GM12878 (cell line): ENCODE data around the gene PDIA5.

ENCODE experiments used
- JUNB ChIP-seq: IDR thresholded peaks from 2 replicates; pipeline ENCODE4 v1.6.1; 2016; ENCODE audit warnings: antibody characterized with exemption, mild to moderate bottlenecking
- NR2F1 ChIP-seq: fragments of 450-650 bp; conservative IDR thresholded peaks from 2 replicates; pipeline ENCODE4 v1.6.1; 2017; ENCODE audit warnings: mild to moderate bottlenecking
- TCF12 ChIP-seq: IDR thresholded peaks from 2 replicates; pipeline ENCODE4 v1.6.1; 2011; ENCODE audit warnings: low read depth, mild to moderate bottlenecking, low read length
- TF ChIP-seq, protein P1 (sequence below), 3 experiments: IDR thresholded peaks in 2 of 3; conservative IDR thresholded peaks in 1 of 3; 2 replicates each; pipeline ENCODE4 v1.5.1; 2011; ENCODE audit warnings: low read depth in 3 of 3, low read length in 3 of 3, mild to moderate bottlenecking in 3 of 3, control low read depth in 2 of 3, moderate library complexity in 2 of 3, inconsistent platforms in 1 of 3, mixed read lengths in 1 of 3; ENCODE audit not compliant: control insufficient read depth in 2 of 3, insufficient read depth in 1 of 3; ENCODE audit errors: extremely low read depth in 1 of 3

- TF ChIP-seq, protein P1, sequence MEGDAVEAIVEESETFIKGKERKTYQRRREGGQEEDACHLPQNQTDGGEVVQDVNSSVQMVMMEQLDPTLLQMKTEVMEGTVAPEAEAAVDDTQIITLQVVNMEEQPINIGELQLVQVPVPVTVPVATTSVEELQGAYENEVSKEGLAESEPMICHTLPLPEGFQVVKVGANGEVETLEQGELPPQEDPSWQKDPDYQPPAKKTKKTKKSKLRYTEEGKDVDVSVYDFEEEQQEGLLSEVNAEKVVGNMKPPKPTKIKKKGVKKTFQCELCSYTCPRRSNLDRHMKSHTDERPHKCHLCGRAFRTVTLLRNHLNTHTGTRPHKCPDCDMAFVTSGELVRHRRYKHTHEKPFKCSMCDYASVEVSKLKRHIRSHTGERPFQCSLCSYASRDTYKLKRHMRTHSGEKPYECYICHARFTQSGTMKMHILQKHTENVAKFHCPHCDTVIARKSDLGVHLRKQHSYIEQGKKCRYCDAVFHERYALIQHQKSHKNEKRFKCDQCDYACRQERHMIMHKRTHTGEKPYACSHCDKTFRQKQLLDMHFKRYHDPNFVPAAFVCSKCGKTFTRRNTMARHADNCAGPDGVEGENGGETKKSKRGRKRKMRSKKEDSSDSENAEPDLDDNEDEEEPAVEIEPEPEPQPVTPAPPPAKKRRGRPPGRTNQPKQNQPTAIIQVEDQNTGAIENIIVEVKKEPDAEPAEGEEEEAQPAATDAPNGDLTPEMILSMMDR (IDR thresholded peaks at IDR 0.05 in 2 of 3, conservative IDR thresholded peaks at IDR 0.05 in 1 of 3; ENCODE audit: control insufficient read depth in 2 of 3, extremely low read depth in 1 of 3, insufficient read depth in 1 of 3, low read depth in 3 of 3, low read length in 3 of 3) = no peak
- TF ChIP-seq TCF12 (no peak), NR2F1 (no peak), JUNB (no peak)
Measured at GRCh38 chr3:123098426-123099330, 31.9 kb downstream of the PDIA5 start.
